ENCODE results near the gene CRABP2. TPM values are rescaled to one million over a fixed set of nuclear protein-coding genes. Genes with fewer than 3 reads are reported as not detected.

The CRABP2 gene
- polyA plus RNA-seq, 1 of the 3 experiments (the other 2 are of a cell fraction), result 42.1 TPM

GRCh38 chr1:156670359-156670758 lies 35.0 kb downstream of the CRABP2 start:
- peak overlapping the region in 1 of 2 experiments; percentile 7; a peak in 1 of 4 replicates for H3K27ac ChIP-seq (ENCODE audit: low read depth in 2 of 2, low read length in 1 of 2)
- no peak for DNase-seq
- no peak for TF ChIP-seq REST (IDR thresholded peaks at IDR 0.05; ENCODE audit: low read depth, low read length)
- no peak for TF ChIP-seq USF1 (IDR thresholded peaks at IDR 0.05; ENCODE audit: borderline replicate concordance, low read depth)
- TF ChIP-seq FOXM1 (IDR thresholded peaks at IDR 0.05; ENCODE audit: low read depth), result no peak
- TF ChIP-seq, protein P1, sequence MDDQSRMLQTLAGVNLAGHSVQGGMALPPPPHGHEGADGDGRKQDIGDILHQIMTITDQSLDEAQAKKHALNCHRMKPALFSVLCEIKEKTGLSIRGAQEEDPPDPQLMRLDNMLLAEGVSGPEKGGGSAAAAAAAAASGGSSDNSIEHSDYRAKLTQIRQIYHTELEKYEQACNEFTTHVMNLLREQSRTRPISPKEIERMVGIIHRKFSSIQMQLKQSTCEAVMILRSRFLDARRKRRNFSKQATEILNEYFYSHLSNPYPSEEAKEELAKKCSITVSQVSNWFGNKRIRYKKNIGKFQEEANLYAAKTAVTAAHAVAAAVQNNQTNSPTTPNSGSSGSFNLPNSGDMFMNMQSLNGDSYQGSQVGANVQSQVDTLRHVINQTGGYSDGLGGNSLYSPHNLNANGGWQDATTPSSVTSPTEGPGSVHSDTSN (IDR thresholded peaks at IDR 0.05), result no peak
- no peak for TF ChIP-seq NFIC (IDR thresholded peaks at IDR 0.05; ENCODE audit: borderline replicate concordance)
- H3K9me3 ChIP-seq, result no peaks in the 10 kb centered on the region
- H2AFZ ChIP-seq (ENCODE audit: low read depth), result no peak overlapping the region
- WGBS (ENCODE audit: low lambda C conversion rate), result 87% methylated on average over 6 of the region's 6 CpGs
- peaks cover 11 to 61% of the 10 kb centered on the region in 2 experiments; a peak in 3 of 4 replicates for H3K4me1 ChIP-seq (ENCODE audit: control insufficient read depth in 1 of 2, insufficient read depth in 2 of 2, low read depth in 1 of 2, low read length in 1 of 2)
- H3K4me2 ChIP-seq, result no peak overlapping the region
- no peaks in the 10 kb centered on the region for H3F3A ChIP-seq (replicated peaks; ENCODE audit: insufficient read depth)
- peaks cover 9% of the 10 kb centered on the region; the same call in 1 of the 2 replicates for H4K20me1 ChIP-seq (ENCODE audit: insufficient read depth)
- no peak overlapping the region for H3K9ac ChIP-seq
- H3K4me3 ChIP-seq (ENCODE audit: low read depth in 2 of 2, low read length in 1 of 2), result no peak overlapping the region
- peaks cover 2% of the 10 kb centered on the region for H3K79me2 ChIP-seq (ENCODE audit: insufficient read depth)
- no peaks in the 10 kb centered on the region for H3K9me2 ChIP-seq
- H3K27me3 ChIP-seq (ENCODE audit: insufficient read depth), result no peaks in the 10 kb centered on the region
- peaks cover 12 to 26% of the 10 kb centered on the region in 2 experiments for H3K36me3 ChIP-seq (replicated peaks in 1 of 2; ENCODE audit: control insufficient read depth in 1 of 2, insufficient read depth in 2 of 2, low read length in 1 of 2)
- ChIA-PET CTCF (interaction anchor here (1.0 to 25.8 kb wide), 6 partner anchors 10 to 56 kb away, joined by 3 to 682 read pairs (median 8); no protein-coding TSS in a partner anchor), POLR2A (interaction anchor here (0.6 kb wide), 1 partner anchor 21 kb away, joined by 3 read pairs; no protein-coding TSS in a partner anchor)

DNA sequence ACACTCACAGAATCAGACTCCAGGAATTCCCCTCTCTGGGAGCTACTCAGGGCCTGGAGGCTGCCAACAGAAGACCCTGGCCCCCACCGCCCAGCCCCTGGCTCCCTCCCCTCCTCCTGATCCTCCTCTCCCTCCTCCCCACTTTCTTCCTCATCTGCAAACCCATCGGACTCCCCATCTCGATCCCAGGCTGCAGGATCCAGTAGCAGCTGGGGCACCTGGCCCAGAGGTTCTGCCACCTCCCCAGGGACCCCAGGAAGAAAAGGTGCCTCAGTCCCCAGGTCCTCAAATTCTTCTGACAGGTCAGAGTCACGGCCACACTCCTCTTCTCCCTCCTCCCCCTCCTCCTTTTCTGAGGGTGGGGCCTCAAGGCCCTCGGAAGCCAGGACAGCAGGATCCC lies 35.6 kb downstream of the CRABP2 start:
- Histone ChIP-seq H4K20me1 (ENCODE audit: insufficient read depth) (peaks cover 4% of the 10 kb centered on the region; the same call in 1 of the 2 replicates), H3K4me1 (ENCODE audit: control insufficient read depth in 1 of 2, insufficient read depth in 2 of 2, low read depth in 1 of 2, low read length in 1 of 2) (peaks cover 7 to 56% of the 10 kb centered on the region in 2 experiments; a peak in 3 of 4 replicates), H3K9me2 (no peaks in the 10 kb centered on the region), H3K27me3 (ENCODE audit: insufficient read depth) (no peaks in the 10 kb centered on the region), H3K9ac (no peak overlapping the region), H3K27ac (ENCODE audit: low read depth in 2 of 2, low read length in 1 of 2) (peak overlapping the region in 1 of 2 experiments; percentile 75; a peak in 1 of 4 replicates), H3F3A (replicated peaks; ENCODE audit: insufficient read depth) (no peaks in the 10 kb centered on the region), H2AFZ (ENCODE audit: low read depth) (no peak overlapping the region), H3K4me2 (no peak overlapping the region), H3K4me3 (ENCODE audit: low read depth in 2 of 2, low read length in 1 of 2) (no peak overlapping the region), H3K9me3 (no peaks in the 10 kb centered on the region), H3K36me3 (replicated peaks in 1 of 2; ENCODE audit: control insufficient read depth in 1 of 2, insufficient read depth in 2 of 2, low read length in 1 of 2) (peaks cover 12 to 26% of the 10 kb centered on the region in 2 experiments), H3K79me2 (ENCODE audit: insufficient read depth) (no peaks in the 10 kb centered on the region; the same call in 1 of the 2 replicates)
- ChIA-PET CTCF (interaction anchor here (1.0 to 25.8 kb wide), 7 partner anchors 8 to 56 kb away, joined by 3 to 682 read pairs (median 9); partner anchors contain the start of gene NES), POLR2A (interaction anchor here (0.6 kb wide), 1 partner anchor 20 kb away, joined by 3 read pairs; no protein-coding TSS in a partner anchor)
- WGBS (ENCODE audit: low lambda C conversion rate), result 83% methylated on average over 5 of the region's 5 CpGs
- no peak for DNase-seq
- TF ChIP-seq JUND (IDR thresholded peaks at IDR 0.05) (no peak), EZH2phosphoT487 (IDR thresholded peaks at IDR 0.05; ENCODE audit: borderline replicate concordance, low read depth) (no peak), RXRA (IDR thresholded peaks at IDR 0.05; ENCODE audit: borderline replicate concordance, low read depth) (no peak), NFIC (IDR thresholded peaks at IDR 0.05; ENCODE audit: borderline replicate concordance) (no peak), USF1 (IDR thresholded peaks at IDR 0.05; ENCODE audit: borderline replicate concordance, low read depth) (no peak), GABPA (IDR thresholded peaks at IDR 0.05; ENCODE audit: low read depth) (no peak), CTCF (IDR thresholded peaks at IDR 0.05) (no peak), ZBTB33 (IDR thresholded peaks at IDR 0.05; ENCODE audit: borderline replicate concordance, low read depth) (no peak), CHD2 (IDR thresholded peaks at IDR 0.05; ENCODE audit: low read length, partially characterized antibody) (no peak), RFX5 (IDR thresholded peaks at IDR 0.05; ENCODE audit: low read length) (no peak), RCOR1 (IDR thresholded peaks at IDR 0.05; ENCODE audit: low read length) (no peak), TCF12 (IDR thresholded peaks at IDR 0.05) (no peak), RAD21 (IDR thresholded peaks at IDR 0.05; ENCODE audit: low read length) (no peak)

Data from SK-N-SH (cell line).